Ishikawa (cell line): ENCODE measurements around the gene GBF1.

Experiments used
- CEBPB ChIP-seq: IDR thresholded peaks from 2 replicates; pipeline ENCODE4 v1.6.1; 2012
- CREB1 ChIP-seq: IDR thresholded peaks from 2 replicates; pipeline ENCODE4 v1.6.1; 2012; ENCODE audit warnings: low read depth
- EGR1 ChIP-seq: IDR thresholded peaks from 2 replicates; pipeline ENCODE4 v1.6.1; 2012
- EP300 ChIP-seq: IDR thresholded peaks from 2 replicates; pipeline ENCODE4 v1.6.1; 2012; ENCODE audit warnings: borderline replicate concordance
- FOXM1 ChIP-seq: IDR thresholded peaks from 2 replicates; pipeline ENCODE4 v1.6.1; 2012; ENCODE audit warnings: low read depth, borderline replicate concordance
- MAX ChIP-seq: IDR thresholded peaks from 2 replicates; pipeline ENCODE4 v1.6.1; 2012
- NFIC ChIP-seq: IDR thresholded peaks from 2 replicates; pipeline ENCODE4 v1.6.1; 2012
- RAD21 ChIP-seq: IDR thresholded peaks from 2 replicates; pipeline ENCODE4 v1.6.1; 2012; ENCODE audit warnings: low read depth
- REST ChIP-seq: IDR thresholded peaks from 2 replicates; pipeline ENCODE4 v1.6.1; 2012; ENCODE audit warnings: low read depth, mild to moderate bottlenecking
- TAF1 ChIP-seq: IDR thresholded peaks from 2 replicates; pipeline ENCODE4 v1.6.1; 2012; ENCODE audit warnings: low read depth, mild to moderate bottlenecking
- TCF12 ChIP-seq: IDR thresholded peaks from 2 replicates; pipeline ENCODE4 v1.6.1; 2012; ENCODE audit warnings: low read depth
- TEAD4 ChIP-seq: IDR thresholded peaks from 2 replicates; pipeline ENCODE4 v1.6.1; 2012
- USF1 ChIP-seq: IDR thresholded peaks from 2 replicates; pipeline ENCODE4 v1.6.1; 2012
- YY1 ChIP-seq: IDR thresholded peaks from 2 replicates; pipeline ENCODE4 v1.6.1; 2012; ENCODE audit warnings: low read depth
- ZBTB7A ChIP-seq: IDR thresholded peaks from 2 replicates; pipeline ENCODE4 v1.6.1; 2012; ENCODE audit warnings: low read depth

Gene GBF1

DNA sequence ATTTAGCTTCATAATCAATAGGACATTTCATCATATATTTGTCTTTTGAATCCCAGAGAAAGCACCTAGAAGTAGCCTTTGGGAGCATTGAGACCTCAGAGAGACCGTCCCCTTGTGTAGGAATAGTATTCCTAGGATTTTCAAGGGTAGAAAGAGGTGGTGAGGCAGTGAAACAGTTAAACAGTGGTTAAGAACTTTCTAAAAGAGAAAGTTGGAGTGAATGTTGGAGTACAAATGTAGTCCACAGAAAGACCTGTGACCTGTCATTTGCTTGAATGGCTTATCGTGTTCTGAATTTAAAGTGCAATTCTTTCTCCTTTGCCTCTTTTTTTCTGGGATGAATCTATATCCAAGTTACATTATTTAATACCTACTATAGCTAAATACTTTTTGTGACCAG, 30.0 kb downstream of the GBF1 start:
- TF ChIP-seq TAF1 (no peak), CEBPB (no peak), REST (no peak), TCF12 (no peak), RAD21 (no peak), FOXM1 (no peak), EP300 (no peak), MAX (no peak)

DNA sequence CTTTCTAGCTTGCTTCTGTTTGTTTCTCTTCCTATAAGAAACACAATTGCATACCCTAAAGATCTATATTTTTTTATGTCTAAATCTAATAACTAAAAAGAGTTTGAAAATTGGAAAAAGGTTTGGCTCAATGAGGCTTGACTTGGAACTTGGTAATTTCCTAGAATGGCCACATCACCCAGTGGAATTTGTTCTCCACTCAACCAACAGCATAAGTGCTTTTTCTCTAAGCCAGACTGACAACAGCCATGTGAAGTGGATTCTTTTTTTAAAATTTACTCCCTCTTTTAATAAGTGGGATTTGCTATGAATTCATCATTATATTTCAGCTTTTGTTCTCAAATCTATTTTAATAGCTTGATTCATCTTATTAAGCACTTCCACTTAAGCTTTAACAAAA, 33.8 kb downstream of the GBF1 start:
- TF ChIP-seq EGR1 (no peak), FOXM1 (no peak), TAF1 (no peak), EP300 (no peak), YY1 (no peak), TCF12 (no peak), TEAD4 (no peak), ZBTB7A (no peak), USF1 (no peak), CEBPB (no peak), NFIC (no peak), MAX (no peak), CREB1 (no peak), REST (no peak), RAD21 (no peak)

GRCh38 chr10:102280397-102281101, 35.2 kb downstream of the GBF1 start:
- TF ChIP-seq CREB1: no peak
- no peak for TF ChIP-seq EGR1
- no peak for TF ChIP-seq TAF1
- TF ChIP-seq TEAD4: no peak
- no peak for TF ChIP-seq RAD21
- no peak for TF ChIP-seq CEBPB
- TF ChIP-seq EP300: no peak
- no peak for TF ChIP-seq MAX
- TF ChIP-seq YY1: no peak

- TF ChIP-seq REST (no peak), EGR1 (no peak), EP300 (no peak), NFIC (no peak), USF1 (no peak), ZBTB7A (no peak), TEAD4 (no peak), CEBPB (no peak)
Measured at GRCh38 chr10:102281102-102281487, 35.8 kb downstream of the GBF1 start.
